Measurements from ENCODE around the gene CFAP45. TPM values are rescaled to one million over a fixed set of nuclear protein-coding genes. Genes with fewer than 3 reads are reported as not detected.

CFAP45 gene
- total and polyA plus RNA-seq, 3 donors from 2014 or later, result 13.0 to 59.6 (median 30.4) TPM

DNA sequence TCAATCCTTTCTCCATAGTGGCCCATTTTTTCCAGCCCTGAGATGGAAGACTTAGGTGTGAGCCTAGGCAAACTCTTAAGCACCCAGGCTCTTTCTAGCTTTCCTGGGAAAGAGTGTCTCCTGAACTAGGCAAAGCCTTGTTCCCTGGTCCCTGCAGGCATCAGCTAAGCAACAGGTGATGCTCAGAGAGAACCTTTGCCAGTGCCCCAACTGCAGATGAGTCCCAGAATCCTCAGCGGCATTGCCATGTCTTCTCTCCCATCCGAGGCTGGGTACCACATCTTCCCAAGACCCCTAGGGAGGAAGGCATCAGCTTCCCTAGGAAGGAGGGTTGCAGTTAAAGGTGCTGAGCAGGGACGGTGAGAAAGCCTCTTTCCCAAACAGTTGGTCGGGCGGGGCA lies 29.3 kb downstream of the CFAP45 start:
- intact Hi-C loops (cut with DNase I; ENCODE audit: low total_unique reads), result no loop called here
- DNase-seq, result no peak

DNA sequence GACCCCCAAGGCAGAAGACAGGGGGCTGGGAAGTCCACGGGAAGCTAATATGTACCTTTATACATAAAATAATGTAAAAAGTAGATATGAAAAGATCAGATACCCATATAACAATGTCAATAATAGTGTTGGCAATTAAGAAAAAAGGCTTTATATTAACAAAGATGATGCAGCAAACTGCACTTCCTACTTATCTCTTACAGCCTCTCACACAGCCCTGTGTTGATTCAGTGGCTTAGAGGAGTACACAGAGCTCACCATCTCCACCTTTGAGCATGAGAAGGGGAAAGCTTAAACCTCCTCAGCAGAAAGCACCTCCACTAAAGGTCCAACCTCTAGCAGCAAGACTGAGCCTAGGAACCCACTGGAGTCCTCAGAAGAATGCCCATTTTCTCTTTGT lies 30.4 kb downstream of the CFAP45 start:
- Histone ChIP-seq H3K4me1 (peaks cover 5% of the 10 kb centered on the region), H3K36me3 (ENCODE audit: low read depth, missing control alignments) (no peaks in the 10 kb centered on the region), H3K9me3 (no peaks in the 10 kb centered on the region), H3K27me3 (no peaks in the 10 kb centered on the region), H3K27ac (no peak overlapping the region), H3K4me3 (no peak overlapping the region)
- 63 to 80% methylated on average over 1 of the region's 1 CpG for WGBS, 2 donors
- intact Hi-C loops (cut with DNase I; ENCODE audit: low total_unique reads), result no loop called here
- TF ChIP-seq POLR2A (IDR thresholded peaks at IDR 0.05), result no peak
- TF ChIP-seq, protein P1, sequence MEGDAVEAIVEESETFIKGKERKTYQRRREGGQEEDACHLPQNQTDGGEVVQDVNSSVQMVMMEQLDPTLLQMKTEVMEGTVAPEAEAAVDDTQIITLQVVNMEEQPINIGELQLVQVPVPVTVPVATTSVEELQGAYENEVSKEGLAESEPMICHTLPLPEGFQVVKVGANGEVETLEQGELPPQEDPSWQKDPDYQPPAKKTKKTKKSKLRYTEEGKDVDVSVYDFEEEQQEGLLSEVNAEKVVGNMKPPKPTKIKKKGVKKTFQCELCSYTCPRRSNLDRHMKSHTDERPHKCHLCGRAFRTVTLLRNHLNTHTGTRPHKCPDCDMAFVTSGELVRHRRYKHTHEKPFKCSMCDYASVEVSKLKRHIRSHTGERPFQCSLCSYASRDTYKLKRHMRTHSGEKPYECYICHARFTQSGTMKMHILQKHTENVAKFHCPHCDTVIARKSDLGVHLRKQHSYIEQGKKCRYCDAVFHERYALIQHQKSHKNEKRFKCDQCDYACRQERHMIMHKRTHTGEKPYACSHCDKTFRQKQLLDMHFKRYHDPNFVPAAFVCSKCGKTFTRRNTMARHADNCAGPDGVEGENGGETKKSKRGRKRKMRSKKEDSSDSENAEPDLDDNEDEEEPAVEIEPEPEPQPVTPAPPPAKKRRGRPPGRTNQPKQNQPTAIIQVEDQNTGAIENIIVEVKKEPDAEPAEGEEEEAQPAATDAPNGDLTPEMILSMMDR (IDR thresholded peaks at IDR 0.05), result no peak
- no peak for DNase-seq

More for the DNA sequence above, 29.3 kb downstream of the CFAP45 start:
- WGBS, 2 donors, result 89 to 93% methylated on average over 5 of the region's 5 CpGs
- Histone ChIP-seq H3K36me3 (ENCODE audit: low read depth, missing control alignments) (no peaks in the 10 kb centered on the region), H3K9me3 (no peaks in the 10 kb centered on the region), H3K27me3 (no peaks in the 10 kb centered on the region), H3K27ac (no peak overlapping the region), H3K4me1 (peaks cover 5% of the 10 kb centered on the region), H3K4me3 (no peak overlapping the region)
- TF ChIP-seq, protein P1 (IDR thresholded peaks at IDR 0.05), result no peak
- TF ChIP-seq POLR2A (IDR thresholded peaks at IDR 0.05), result no peak

GRCh38 chr1:159869173-159869572 lies 30.8 kb downstream of the CFAP45 start:
- 58 to 67% methylated on average over 1 to 4 of the region's 4 CpGs for WGBS, 2 donors
- intact Hi-C loops (cut with DNase I; ENCODE audit: low total_unique reads), result no loop called here
- no peak for DNase-seq

DNA sequence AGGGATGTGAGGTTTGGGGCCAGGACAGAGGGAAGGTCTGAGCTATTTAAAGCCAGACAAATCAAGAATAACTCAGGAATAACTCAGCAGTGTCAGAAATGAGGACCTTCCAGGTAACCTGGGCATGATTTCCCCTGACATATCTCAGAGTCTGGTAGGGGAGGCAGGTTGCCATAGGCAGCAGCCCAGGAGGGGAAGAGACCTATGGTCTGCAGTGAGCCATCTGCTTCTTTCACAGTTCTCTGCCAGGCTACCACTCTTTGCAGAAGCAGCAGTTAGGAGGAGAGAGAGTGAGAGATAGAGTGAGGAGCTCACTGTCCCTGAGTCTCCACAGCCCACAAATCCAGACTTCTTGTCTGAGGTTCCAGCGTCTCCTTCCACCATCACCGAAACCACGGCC lies 31.2 kb downstream of the CFAP45 start:
- no peaks in the 10 kb centered on the region for H3K27me3 ChIP-seq
- H3K4me1 ChIP-seq, result peaks cover 5% of the 10 kb centered on the region
- 56 to 73% methylated on average over 3 of the region's 3 CpGs for WGBS, 2 donors
- intact Hi-C loops (cut with DNase I; ENCODE audit: low total_unique reads), result no loop called here
- H3K4me3 ChIP-seq, result no peak overlapping the region
- H3K27ac ChIP-seq, result no peak overlapping the region
- TF ChIP-seq, protein P1 (IDR thresholded peaks at IDR 0.05), result no peak
- no peak for TF ChIP-seq POLR2A (IDR thresholded peaks at IDR 0.05)
- H3K36me3 ChIP-seq (ENCODE audit: low read depth, missing control alignments), result no peaks in the 10 kb centered on the region
- no peaks in the 10 kb centered on the region for H3K9me3 ChIP-seq
- DNase-seq, result no peak

More at GRCh38 chr1:159869173-159869572, 30.8 kb downstream of the CFAP45 start:
- no peak overlapping the region for H3K4me3 ChIP-seq
- TF ChIP-seq, protein P1 (IDR thresholded peaks at IDR 0.05), result no peak
- TF ChIP-seq POLR2A (IDR thresholded peaks at IDR 0.05), result no peak
- H3K9me3 ChIP-seq, result no peaks in the 10 kb centered on the region
- H3K27ac ChIP-seq, result no peak overlapping the region
- no peaks in the 10 kb centered on the region for H3K27me3 ChIP-seq
- H3K4me1 ChIP-seq, result peaks cover 5% of the 10 kb centered on the region
- H3K36me3 ChIP-seq (ENCODE audit: low read depth, missing control alignments), result no peaks in the 10 kb centered on the region

DNA sequence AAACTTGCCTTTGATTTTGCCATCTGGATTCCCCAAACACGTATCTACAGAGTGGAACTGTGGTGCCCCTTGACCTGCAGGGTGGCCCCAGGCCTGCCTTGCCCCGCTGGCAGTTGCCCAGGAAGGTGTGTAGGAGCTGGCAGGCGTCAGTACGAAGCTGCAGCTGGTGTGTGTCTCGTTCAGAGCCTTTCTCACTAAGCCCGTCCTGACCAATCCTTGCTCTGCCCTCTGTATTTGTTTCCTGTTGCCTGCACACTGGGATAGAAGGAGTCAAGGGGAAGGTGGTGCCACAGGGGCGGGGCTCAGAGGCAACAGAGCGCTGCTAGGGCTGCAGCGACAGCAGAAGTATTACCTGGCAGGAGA lies 32.3 kb downstream of the CFAP45 start:
- intact Hi-C loops (cut with DNase I; ENCODE audit: low total_unique reads), result no loop called here

More for the DNA sequence above, 32.3 kb downstream of the CFAP45 start:
- H3K9me3 ChIP-seq, result no peaks in the 10 kb centered on the region
- no peaks in the 10 kb centered on the region for H3K27me3 ChIP-seq
- H3K4me3 ChIP-seq, result no peak overlapping the region
- H3K27ac ChIP-seq, result no peak overlapping the region
- 34 to 50% methylated on average over 9 of the region's 9 CpGs for WGBS, 2 donors
- DNase-seq, result no peak
- H3K4me1 ChIP-seq, result peaks cover 5% of the 10 kb centered on the region
- TF ChIP-seq POLR2A (IDR thresholded peaks at IDR 0.05), result no peak
- H3K36me3 ChIP-seq (ENCODE audit: low read depth, missing control alignments), result no peaks in the 10 kb centered on the region
